GM18507 (cell line): ENCODE data around the gene ATP9A.
"Not testable (repeated sequence)": the region's sequence is repeated elsewhere in the genome, so short reads cannot be mapped to it uniquely, and the experiment has no call there.

ENCODE experiments used
- DNase-seq: peaks from one replicate; pipeline ENCODE4 v3.0.0; 2011; ENCODE audit warnings: low read depth; ENCODE audit not compliant: insufficient read length; ENCODE audit errors: extremely low spot score
- FAIRE-seq: peaks from 2 replicates; lab custom pipeline; 2011; peaks lifted over from hg19 to GRCh38; lab: Jason Lieb, UNC

ATP9A gene

GRCh38 chr20:51757226-51757625 lies 11.0 kb downstream of the ATP9A start:
- FAIRE-seq (no peak), DNase-seq (no peak)

GRCh38 chr20:51756653-51757052 lies 11.5 kb downstream of the ATP9A start:
- DNase-seq, result no peak
- FAIRE-seq, result no peak

- DNase-seq, FAIRE-seq: not testable (repeated sequence)
Observed at GRCh38 chr20:51753220-51753619, 15.0 kb downstream of the ATP9A start.

- FAIRE-seq (no peak), DNase-seq (no peak)
Observed at GRCh38 chr20:51752343-51752951, 15.7 kb downstream of the ATP9A start.

- FAIRE-seq, result no peak
- DNase-seq, result no peak
Observed at GRCh38 chr20:51750770-51751388, 17.3 kb downstream of the ATP9A start.

GRCh38 chr20:51750037-51750769 lies 18.0 kb downstream of the ATP9A start:
- no peak for DNase-seq

GRCh38 chr20:51749674-51750036 lies 18.5 kb downstream of the ATP9A start:
- no peak for FAIRE-seq
- no peak for DNase-seq

More at GRCh38 chr20:51750037-51750769, 18.0 kb downstream of the ATP9A start:
- FAIRE-seq, result no peak

- no peak for FAIRE-seq
- DNase-seq, result no peak
Observed at GRCh38 chr20:51747182-51747911, 20.8 kb downstream of the ATP9A start.

GRCh38 chr20:51745804-51746203 lies 22.4 kb downstream of the ATP9A start:
- no peak for DNase-seq
- no peak for FAIRE-seq

GRCh38 chr20:51740838-51741237 lies 27.4 kb downstream of the ATP9A start:
- DNase-seq (no peak), FAIRE-seq (no peak)

GRCh38 chr20:51740308-51740707 lies 27.9 kb downstream of the ATP9A start:
- FAIRE-seq, DNase-seq: not testable (repeated sequence)

- no peak for FAIRE-seq
- no peak for DNase-seq
Observed at GRCh38 chr20:51739722-51740249, 28.4 kb downstream of the ATP9A start.

GRCh38 chr20:51738877-51739447 lies 29.2 kb downstream of the ATP9A start:
- DNase-seq (no peak), FAIRE-seq (no peak)

GRCh38 chr20:51738261-51738660 lies 29.9 kb downstream of the ATP9A start:
- DNase-seq, FAIRE-seq: not testable (repeated sequence)

- FAIRE-seq (no peak), DNase-seq (no peak)
Observed at GRCh38 chr20:51736947-51737346, 31.2 kb downstream of the ATP9A start.

- DNase-seq (no peak), FAIRE-seq (no peak)
Observed at GRCh38 chr20:51735728-51736600, 32.2 kb downstream of the ATP9A start.

GRCh38 chr20:51734876-51735720 lies 33.1 kb downstream of the ATP9A start:
- FAIRE-seq (no peak), DNase-seq (no peak)

GRCh38 chr20:51733070-51733469 lies 35.1 kb downstream of the ATP9A start:
- DNase-seq, result no peak
- FAIRE-seq, result no peak
